OCI-LY3 (cell line): ENCODE data around the gene CYP2D6.

Source experiments
- EZH2phosphoT487 ChIP-seq: fragments of 200-600 bp; shearing (Covaris generic); IDR thresholded peaks from 2 replicates; pipeline ENCODE4 v1.6.1; 2018; ENCODE audit warnings: antibody characterized with exemption, mixed run types, low read depth
- TF ChIP-seq, protein P1 (sequence below): fragments of 200-600, 300-600 bp; sonication (generic); IDR thresholded peaks from 2 replicates; pipeline ENCODE4 v1.5.1; 2014; ENCODE audit warnings: antibody characterized with exemption, low read length, low read depth

DNA sequence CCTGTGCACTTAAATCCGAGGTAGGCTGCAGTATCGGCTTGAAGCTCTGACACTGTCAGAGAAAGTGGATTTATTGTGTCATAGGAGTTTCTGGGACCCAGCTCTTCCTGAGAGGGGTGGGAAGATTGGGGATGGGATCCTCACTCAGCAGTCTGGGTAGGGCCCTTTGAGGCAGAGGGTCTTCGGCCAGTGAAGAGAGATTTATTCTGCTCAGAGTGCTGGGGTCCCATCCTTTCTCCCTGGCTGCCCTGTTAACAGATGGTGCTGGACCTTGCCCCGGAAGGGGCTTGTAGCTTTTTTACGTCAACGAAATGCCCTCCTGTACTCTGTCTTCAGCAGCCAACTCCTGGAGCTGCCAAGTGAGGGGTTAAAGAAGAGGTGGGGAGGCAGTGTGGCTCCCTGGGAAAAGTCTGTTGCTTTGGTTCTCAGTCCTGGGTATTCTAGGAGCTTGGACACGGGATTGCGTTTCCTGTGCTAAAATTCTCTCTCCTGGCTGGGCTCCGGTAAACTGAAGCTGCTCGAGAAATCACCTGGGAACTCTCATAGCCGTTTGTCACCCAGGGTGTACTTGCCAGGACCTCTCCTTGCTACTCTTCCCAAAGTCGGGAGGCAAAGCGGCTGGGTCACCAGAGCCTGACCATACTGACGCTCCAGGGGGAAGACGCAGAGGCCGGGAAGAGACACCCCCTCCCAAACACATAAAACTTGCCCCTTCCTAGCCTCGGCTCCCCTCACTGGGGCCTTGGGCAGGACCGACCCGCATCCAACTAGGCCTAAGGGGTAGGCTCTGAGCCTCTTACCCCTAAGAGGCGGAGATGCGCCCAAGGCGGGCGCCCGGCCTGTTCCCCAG lies 51.9 kb downstream of the CYP2D6 start:
- TF ChIP-seq EZH2phosphoT487 = no peak
- TF ChIP-seq, protein P1, sequence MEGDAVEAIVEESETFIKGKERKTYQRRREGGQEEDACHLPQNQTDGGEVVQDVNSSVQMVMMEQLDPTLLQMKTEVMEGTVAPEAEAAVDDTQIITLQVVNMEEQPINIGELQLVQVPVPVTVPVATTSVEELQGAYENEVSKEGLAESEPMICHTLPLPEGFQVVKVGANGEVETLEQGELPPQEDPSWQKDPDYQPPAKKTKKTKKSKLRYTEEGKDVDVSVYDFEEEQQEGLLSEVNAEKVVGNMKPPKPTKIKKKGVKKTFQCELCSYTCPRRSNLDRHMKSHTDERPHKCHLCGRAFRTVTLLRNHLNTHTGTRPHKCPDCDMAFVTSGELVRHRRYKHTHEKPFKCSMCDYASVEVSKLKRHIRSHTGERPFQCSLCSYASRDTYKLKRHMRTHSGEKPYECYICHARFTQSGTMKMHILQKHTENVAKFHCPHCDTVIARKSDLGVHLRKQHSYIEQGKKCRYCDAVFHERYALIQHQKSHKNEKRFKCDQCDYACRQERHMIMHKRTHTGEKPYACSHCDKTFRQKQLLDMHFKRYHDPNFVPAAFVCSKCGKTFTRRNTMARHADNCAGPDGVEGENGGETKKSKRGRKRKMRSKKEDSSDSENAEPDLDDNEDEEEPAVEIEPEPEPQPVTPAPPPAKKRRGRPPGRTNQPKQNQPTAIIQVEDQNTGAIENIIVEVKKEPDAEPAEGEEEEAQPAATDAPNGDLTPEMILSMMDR = no peak
